SIG-M5 treated with dmso at 0.1 percent for 504 hours (cell line): ENCODE measurements around the gene EIF2D.

Experiments
- DNase-seq: peaks from one replicate; lab custom pipeline; 2025; ENCODE audit not compliant: unreplicated experiment; lab: John Stamatoyannopoulos, UW

The EIF2D gene

DNA sequence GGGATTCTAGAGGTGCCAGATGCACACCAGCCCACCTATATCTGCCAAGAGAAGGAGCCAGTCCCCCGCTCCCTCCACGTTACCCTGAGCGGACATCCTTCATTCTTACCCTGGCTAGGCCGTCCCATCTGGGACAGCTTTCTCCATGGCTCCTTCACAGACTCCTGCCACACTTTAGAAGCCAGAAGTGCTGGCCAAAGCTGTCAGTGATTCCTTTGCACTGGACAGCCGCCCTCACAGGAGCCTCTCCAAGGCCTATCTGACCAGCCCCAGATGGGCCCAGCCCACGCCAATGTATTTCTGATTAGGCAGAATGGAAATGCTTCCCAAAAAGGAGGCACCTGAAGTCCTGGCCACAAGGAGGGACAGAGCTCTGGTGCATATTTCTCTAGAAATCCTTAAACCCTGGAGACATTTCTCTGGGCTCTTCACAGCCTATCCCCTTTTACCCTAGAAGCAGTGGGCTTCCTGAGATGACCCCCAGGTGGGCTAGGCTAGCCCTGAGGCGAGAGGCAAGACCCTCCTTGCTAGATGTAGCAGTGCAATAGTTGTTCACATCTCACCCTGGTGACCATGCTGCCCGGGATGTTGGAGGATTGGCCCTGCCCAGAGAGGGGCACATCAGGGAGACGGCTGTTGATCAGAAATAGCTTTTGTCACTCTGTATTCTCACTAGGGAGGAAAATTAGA lies 60.8 kb downstream of the EIF2D start:
- no peak for DNase-seq

DNA sequence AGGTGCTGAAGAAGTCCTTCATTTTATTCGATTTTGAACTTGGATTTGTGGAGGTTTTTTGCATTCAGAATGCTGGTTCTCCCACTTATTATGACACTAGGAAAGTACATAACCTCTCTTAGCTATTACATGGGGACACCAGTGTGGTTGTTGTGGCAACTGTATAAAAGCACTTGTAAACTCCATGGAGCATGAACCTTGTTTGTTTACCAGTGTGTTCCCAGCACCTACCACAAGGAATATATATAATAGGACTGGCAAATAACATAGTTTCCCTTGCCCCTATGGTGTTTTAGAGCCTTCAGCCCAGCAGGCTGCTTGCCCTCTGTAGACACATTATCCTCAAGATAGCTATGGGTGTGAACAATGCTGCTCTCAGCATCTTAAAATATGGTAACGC lies 61.8 kb downstream of the EIF2D start:
- DNase-seq: no peak

DNA sequence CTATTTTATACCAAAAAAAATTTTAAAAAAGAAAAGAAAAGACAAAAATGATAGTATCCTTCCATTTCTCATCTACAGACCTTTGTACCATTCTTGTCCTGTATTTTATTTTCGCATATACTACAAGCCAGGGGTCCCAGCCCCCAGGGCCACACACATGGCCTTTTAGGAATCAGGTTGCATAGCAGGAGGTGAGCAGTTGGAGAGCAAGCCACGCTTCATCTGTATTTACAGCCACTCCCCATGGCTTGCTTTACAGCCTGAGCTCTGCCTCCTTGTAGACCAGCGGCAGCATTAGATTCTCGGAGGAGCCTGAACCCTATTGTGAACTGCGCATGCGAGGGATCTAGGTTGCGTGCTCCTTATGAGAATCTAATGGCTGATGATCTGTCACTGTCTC lies 65.2 kb downstream of the EIF2D start:
- DNase-seq: no peak

DNA sequence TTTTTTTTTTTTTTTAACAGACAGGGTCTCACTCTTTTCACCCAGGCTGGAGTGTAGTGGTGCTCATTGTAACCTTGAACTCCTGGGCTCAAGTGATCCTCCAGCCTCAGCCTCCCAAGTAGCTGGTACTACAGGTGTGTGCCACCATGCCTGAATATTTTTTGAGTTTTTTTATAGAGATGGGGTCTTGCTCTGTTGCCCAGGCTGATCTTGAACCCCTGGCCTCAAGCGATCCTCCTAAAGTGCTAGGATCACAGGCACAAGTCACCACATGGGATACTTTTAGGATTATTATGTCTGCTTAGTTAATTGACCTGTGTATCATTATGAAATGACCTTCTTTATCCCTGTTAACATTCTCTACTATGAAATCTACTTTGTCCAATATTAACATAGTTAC lies 66.9 kb downstream of the EIF2D start:
- no peak for DNase-seq

DNA sequence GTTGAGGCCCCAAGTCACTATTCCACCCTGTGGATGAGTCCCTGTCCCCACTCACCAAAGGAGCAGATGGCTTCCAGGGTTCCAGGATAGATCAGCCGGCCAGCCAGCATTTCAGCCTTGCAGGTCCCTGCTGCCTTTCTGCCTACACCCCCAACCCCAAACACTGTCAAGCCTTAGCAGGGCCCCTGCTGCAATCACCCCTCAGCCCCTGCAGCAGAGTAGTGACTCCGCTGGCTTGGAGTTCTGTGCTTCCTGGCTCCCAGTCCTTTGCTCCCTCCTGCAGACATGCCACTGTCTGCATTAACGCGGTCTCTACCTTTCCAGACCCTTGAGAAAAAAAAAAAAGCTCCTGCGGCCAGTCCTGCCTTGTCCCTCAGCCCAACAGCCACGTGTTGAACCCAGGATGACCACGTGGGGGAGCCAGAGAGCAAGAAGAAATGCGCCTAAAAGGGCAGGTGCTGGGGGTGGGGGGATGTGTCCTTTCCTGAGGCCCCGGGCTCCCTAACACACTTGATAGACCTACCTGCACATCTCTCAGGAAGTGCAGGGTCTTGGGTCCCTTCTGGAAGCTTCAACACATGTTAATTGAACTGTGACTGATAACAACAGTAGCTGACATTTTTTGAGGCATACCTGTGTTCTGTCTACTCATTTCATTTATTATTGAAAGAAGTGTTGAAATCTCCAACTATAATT lies 67.6 kb downstream of the EIF2D start:
- DNase-seq: peak; percentile 69
